HG03280 (cell line): ENCODE results near the gene DLG5.
"Not testable (repeated sequence)": the region's sequence is repeated elsewhere in the genome, so short reads cannot be mapped to it uniquely, and the experiment has no call there.

ENCODE experiments used
- ATAC-seq: cut with Tn5 transposase; IDR thresholded peaks from one replicate; pipeline ENCODE4 v1.9.1; 2021; ENCODE audit warnings: mild to moderate bottlenecking, moderate library complexity; ENCODE audit not compliant: unreplicated experiment

DLG5 gene

GRCh38 chr10:77773631-77774426 lies 152.7 kb downstream of the DLG5 start:
- ATAC-seq, result no peak

GRCh38 chr10:77772852-77773600 lies 153.5 kb downstream of the DLG5 start:
- ATAC-seq, result not testable (repeated sequence)

GRCh38 chr10:77771851-77772250 lies 154.7 kb downstream of the DLG5 start:
- no peak for ATAC-seq

GRCh38 chr10:77771450-77771849 lies 155.1 kb downstream of the DLG5 start:
- no peak for ATAC-seq

GRCh38 chr10:77770868-77771175 lies 155.7 kb downstream of the DLG5 start:
- ATAC-seq, result no peak

GRCh38 chr10:77770081-77770867 lies 156.3 kb downstream of the DLG5 start:
- ATAC-seq, result no peak

- no peak for ATAC-seq
Observed at GRCh38 chr10:77768039-77768438, 158.5 kb downstream of the DLG5 start.

GRCh38 chr10:77763453-77764430 lies 162.8 kb downstream of the DLG5 start:
- no peak for ATAC-seq

- ATAC-seq, result not testable (repeated sequence)
Observed at GRCh38 chr10:77758406-77758805, 168.1 kb downstream of the DLG5 start.

GRCh38 chr10:77756319-77757232 lies 170.0 kb downstream of the DLG5 start:
- no peak for ATAC-seq

GRCh38 chr10:77746047-77746707 lies 180.4 kb downstream of the DLG5 start:
- ATAC-seq, result no peak

GRCh38 chr10:77744245-77744644 lies 182.3 kb downstream of the DLG5 start:
- ATAC-seq, result no peak

- no peak for ATAC-seq
Observed at GRCh38 chr10:77742172-77742571, 184.4 kb downstream of the DLG5 start.

- ATAC-seq, result no peak
Observed at GRCh38 chr10:77741746-77742145, 184.8 kb downstream of the DLG5 start.
